Neural progenitor cell (in vitro differentiated cells): ENCODE data around the gene SYT1. TPM values are rescaled to one million over a fixed set of nuclear protein-coding genes. Genes with fewer than 3 reads are reported as not detected.

ENCODE experiments used
- DNase-seq: peaks from one replicate; pipeline ENCODE4 v3.0.0-alpha.2; 2016; ENCODE audit warnings: low spot score
- H2AFZ ChIP-seq: fragments of 200-600 bp; sonication (generic); replicated peaks from 2 replicates; pipeline ENCODE4 v1.6.1; 2016; ENCODE audit warnings: antibody characterized with exemption
- H3F3A ChIP-seq: fragments of 200-600 bp; sonication (generic); 2 replicates; pipeline ENCODE4 v1.6.1; 2016; ENCODE audit warnings: antibody characterized with exemption, low read depth
- H3K27ac ChIP-seq: fragments of 200-600 bp; sonication (generic); 2 replicates; pipeline ENCODE4 v1.5.1; 2016; ENCODE audit warnings: mild to moderate bottlenecking
- H3K27me3 ChIP-seq: fragments of 200-600 bp; sonication (generic); 2 replicates; pipeline ENCODE4 v1.6.1; 2016; ENCODE audit warnings: mild to moderate bottlenecking, moderate library complexity
- H3K36me3 ChIP-seq: fragments of 200-600 bp; sonication (generic); 2 replicates; pipeline ENCODE4 v1.5.1; 2016
- H3K4me1 ChIP-seq: fragments of 200-600 bp; sonication (generic); 2 replicates; pipeline ENCODE4 v1.6.1; 2016; ENCODE audit warnings: mixed run types
- H3K4me2 ChIP-seq: fragments of 200-600 bp; sonication (generic); 2 replicates; pipeline ENCODE4 v1.6.1; 2016
- H3K4me3 ChIP-seq: fragments of 200-600 bp; sonication (generic); 2 replicates; pipeline ENCODE4 v1.5.1; 2016
- H3K79me2 ChIP-seq: fragments of 200-600 bp; sonication (generic); 2 replicates; pipeline ENCODE4 v1.6.1; 2016; ENCODE audit warnings: low read depth
- H3K9ac ChIP-seq: fragments of 200-600 bp; sonication (generic); 2 replicates; pipeline ENCODE4 v1.6.1; 2016
- H3K9me3 ChIP-seq: fragments of 200-600 bp; sonication (generic); 2 replicates; pipeline ENCODE4 v1.5.1; 2016; ENCODE audit warnings: low read depth
- H4K20me1 ChIP-seq: fragments of 200-600 bp; sonication (generic); 2 replicates; pipeline ENCODE4 v1.6.1; 2016; ENCODE audit warnings: low read depth
- H3K27ac Mint-ChIP-seq: 3 replicates; pipeline ENCODE4 v1.8.0; 2021; ENCODE audit warnings: mixed read lengths
- H3K27me3 Mint-ChIP-seq: 2 replicates; pipeline ENCODE4 v1.8.0; 2022; ENCODE audit warnings: low read depth, mild to moderate bottlenecking, inconsistent platforms, moderate library complexity, mixed read lengths; ENCODE audit not compliant: insufficient read depth
- H3K36me3 Mint-ChIP-seq: 3 replicates; pipeline ENCODE4 v1.8.0; 2021; ENCODE audit warnings: mixed read lengths
- H3K4me1 Mint-ChIP-seq: 3 replicates; pipeline ENCODE4 v1.8.0; 2021; ENCODE audit warnings: mixed read lengths
- H3K4me3 Mint-ChIP-seq: 3 replicates; pipeline ENCODE4 v1.8.0; 2021; ENCODE audit warnings: mild to moderate bottlenecking, moderate library complexity, mixed read lengths
- H3K9me3 Mint-ChIP-seq: 3 replicates; pipeline ENCODE4 v1.8.0; 2020; ENCODE audit warnings: mixed read lengths
- CTCF ChIP-seq: fragments of 200-600 bp; sonication (generic); IDR thresholded peaks from 2 replicates; pipeline ENCODE4 v1.5.1; 2017; ENCODE audit warnings: antibody characterized with exemption, mild to moderate bottlenecking
- EZH2 ChIP-seq: fragments of 200-600 bp; sonication (generic); IDR thresholded peaks from 2 replicates; pipeline ENCODE4 v1.6.1; 2017; ENCODE audit warnings: antibody characterized with exemption, mild to moderate bottlenecking, moderate library complexity
- EZH2phosphoT487 ChIP-seq: fragments of 200-600 bp; sonication (generic); IDR thresholded peaks from 2 replicates; pipeline ENCODE4 v1.6.1; 2017; ENCODE audit warnings: antibody characterized with exemption
- total RNA-seq: library from RNA; depleted of rRNA; stranded (reverse); fragments of >200 nt; gene quantifications from 2 replicates; pipeline ENCODE4 v1.2.3, GENCODE V29; 2015; ENCODE audit warnings: low replicate concordance

SYT1 gene
- total RNA-seq, 1 donor from 2014 or later: 36.9 TPM

GRCh38 chr12:79329933-79330332 lies 465.4 kb downstream of the SYT1 start:
- no peaks in the 10 kb centered on the region for H3K27me3 ChIP-seq
- H3K36me3 ChIP-seq: no peaks in the 10 kb centered on the region
- DNase-seq: no peak
- Mint-ChIP-seq H3K4me1 (peaks cover 7% of the 10 kb centered on the region), H3K27me3 (peaks cover 3% of the 10 kb centered on the region), H3K9me3 (no peaks in the 10 kb centered on the region), H3K27ac (no peak overlapping the region), H3K36me3 (no peaks in the 10 kb centered on the region), H3K4me3 (no peak overlapping the region)
- no peak overlapping the region for H3K4me3 ChIP-seq
- H3F3A ChIP-seq: no peaks in the 10 kb centered on the region
- H3K4me2 ChIP-seq: no peak overlapping the region
- H3K4me1 ChIP-seq: no peaks in the 10 kb centered on the region
- H3K79me2 ChIP-seq: no peaks in the 10 kb centered on the region
- no peak overlapping the region for H3K9ac ChIP-seq
- no peaks in the 10 kb centered on the region for H3K9me3 ChIP-seq
- TF ChIP-seq EZH2: no peak
- TF ChIP-seq EZH2phosphoT487: no peak
- no peak for TF ChIP-seq CTCF
- no peak overlapping the region for H2AFZ ChIP-seq
- H4K20me1 ChIP-seq: no peaks in the 10 kb centered on the region
- H3K27ac ChIP-seq: no peak overlapping the region

GRCh38 chr12:79331870-79332269 lies 467.3 kb downstream of the SYT1 start:
- H2AFZ ChIP-seq: no peak overlapping the region
- H3K4me3 ChIP-seq: no peak overlapping the region
- no peaks in the 10 kb centered on the region for H3K27me3 ChIP-seq
- no peaks in the 10 kb centered on the region for H3K36me3 ChIP-seq
- no peaks in the 10 kb centered on the region for H3K9me3 ChIP-seq
- H3K36me3 Mint-ChIP-seq: no peaks in the 10 kb centered on the region
- no peaks in the 10 kb centered on the region for H3K9me3 Mint-ChIP-seq
- H3K4me1 Mint-ChIP-seq: no peaks in the 10 kb centered on the region
- H3F3A ChIP-seq: no peaks in the 10 kb centered on the region
- no peaks in the 10 kb centered on the region for H4K20me1 ChIP-seq
- no peaks in the 10 kb centered on the region for H3K4me1 ChIP-seq
- TF ChIP-seq EZH2: no peak
- TF ChIP-seq CTCF: no peak
- no peak for TF ChIP-seq EZH2phosphoT487
- H3K4me3 Mint-ChIP-seq: no peak overlapping the region
- no peak overlapping the region for H3K27ac Mint-ChIP-seq
- no peaks in the 10 kb centered on the region for H3K79me2 ChIP-seq
- no peak overlapping the region for H3K27ac ChIP-seq
- no peak overlapping the region for H3K9ac ChIP-seq
- peaks cover 3% of the 10 kb centered on the region for H3K27me3 Mint-ChIP-seq
- H3K4me2 ChIP-seq: no peak overlapping the region
- no peak for DNase-seq

GRCh38 chr12:79333144-79333543 lies 468.6 kb downstream of the SYT1 start:
- H3K36me3 ChIP-seq: no peaks in the 10 kb centered on the region
- H3K27ac ChIP-seq: no peak overlapping the region
- Mint-ChIP-seq H3K4me1 (no peaks in the 10 kb centered on the region), H3K27me3 (no peaks in the 10 kb centered on the region), H3K36me3 (no peaks in the 10 kb centered on the region), H3K4me3 (no peak overlapping the region), H3K9me3 (no peaks in the 10 kb centered on the region), H3K27ac (no peak overlapping the region)
- TF ChIP-seq EZH2 (no peak), CTCF (no peak), EZH2phosphoT487 (no peak)
- H3K4me2 ChIP-seq: no peak overlapping the region
- H3K79me2 ChIP-seq: no peaks in the 10 kb centered on the region
- no peaks in the 10 kb centered on the region for H3K27me3 ChIP-seq
- H3K4me1 ChIP-seq: no peaks in the 10 kb centered on the region
- no peaks in the 10 kb centered on the region for H3F3A ChIP-seq
- no peak overlapping the region for H2AFZ ChIP-seq
- H3K9me3 ChIP-seq: no peaks in the 10 kb centered on the region
- no peak for DNase-seq
- no peaks in the 10 kb centered on the region for H4K20me1 ChIP-seq
- H3K9ac ChIP-seq: no peak overlapping the region
- H3K4me3 ChIP-seq: no peak overlapping the region
